Endothelial cell of umbilical vein (primary cell): ENCODE measurements around the gene ZNF362. TPM values are rescaled to one million over a fixed set of nuclear protein-coding genes. Genes with fewer than 3 reads are reported as not detected.

Source experiments
- BruUV-seq: library from RNA; stranded (reverse); fragments of 400-500 nt; replicated peaks from 2 replicates; lab custom pipeline; 2021; lab: Mats Ljungman, UMichigan
- CTCF ChIA-PET: fragments of 300-600, 350-600 bp; sonication (Branson Sonifier 250); formaldehyde crosslinking; loops from one replicate; lab custom pipeline; 2021; ENCODE audit warnings: antibody characterized with exemption, inconsistent platforms; lab: Charles Lee
- POLR2A ChIA-PET: fragments of 300-600, 350-600 bp; sonication (Branson Sonifier 250); formaldehyde crosslinking; loops from one replicate; lab custom pipeline; 2021; ENCODE audit warnings: antibody characterized with exemption, inconsistent platforms; lab: Charles Lee
- DNase-seq: peaks from one replicate; pipeline ENCODE4 v3.0.0-alpha.2; 2011; ENCODE audit warnings: low read depth, low spot score
- FAIRE-seq: peaks from 2 replicates; lab custom pipeline; 2011; peaks lifted over from hg19 to GRCh38; lab: Jason Lieb, UNC
- H2AFZ ChIP-seq: 2 replicates; pipeline ENCODE4 v1.6.0; 2012; ENCODE audit warnings: low read depth, low read length, control low read depth, inconsistent platforms
- H3K27ac ChIP-seq: 2 replicates; pipeline ENCODE4 v1.5.1; 2011; ENCODE audit warnings: low read depth, mild to moderate bottlenecking, control low read depth, low read length, moderate library complexity; ENCODE audit not compliant: insufficient read depth
- H3K27me3 ChIP-seq, 2 experiments: 2 replicates each; pipeline versions ENCODE4 v1.6.0 to v1.6.1; 2011; ENCODE audit warnings: low read length in 2 of 2, mixed read lengths in 1 of 2; ENCODE audit not compliant: control insufficient read depth in 2 of 2, insufficient read depth in 2 of 2
- H3K36me3 ChIP-seq, 2 experiments: 2 replicates in 1 of 2; 3 replicates in 1 of 2; pipeline ENCODE4 v1.5.1; 2011; ENCODE audit warnings: low read length in 2 of 2, mild to moderate bottlenecking in 1 of 2, moderate library complexity in 1 of 2; ENCODE audit not compliant: control insufficient read depth in 2 of 2, insufficient read depth in 2 of 2; ENCODE audit errors: extremely low read depth in 1 of 2
- H3K4me1 ChIP-seq: 3 replicates; pipeline ENCODE4 v1.5.1; 2011; ENCODE audit warnings: mild to moderate bottlenecking, low read length; ENCODE audit not compliant: control insufficient read depth, insufficient read depth; ENCODE audit errors: extremely low read depth
- H3K4me2 ChIP-seq: 2 replicates; pipeline ENCODE4 v1.6.1; 2011; ENCODE audit warnings: low read length, control low read depth, mixed read lengths; ENCODE audit not compliant: insufficient read depth
- H3K4me3 ChIP-seq, 3 experiments: fragments of 200-600 bp in 1 of 3; sonication (generic), shearing (Covaris generic) in 1 of 3; replicated peaks in 1 of 3; 2 replicates each; pipeline ENCODE4 v1.5.1; 2011 to 2016; ENCODE audit warnings: control low read depth in 3 of 3, low read length in 3 of 3, mild to moderate bottlenecking in 2 of 3, inconsistent platforms in 1 of 3, low read depth in 1 of 3, moderate library complexity in 1 of 3; ENCODE audit not compliant: insufficient read depth in 1 of 3
- H3K79me2 ChIP-seq: 2 replicates; pipeline ENCODE4 v1.6.0; 2012; ENCODE audit warnings: low read length, inconsistent platforms; ENCODE audit not compliant: control insufficient read depth, insufficient read depth
- H3K9ac ChIP-seq: replicated peaks from 2 replicates; pipeline ENCODE3; 2011; ENCODE audit warnings: low read length, control low read depth; ENCODE audit not compliant: insufficient read depth; ENCODE audit errors: extremely low read depth
- H3K9me1 ChIP-seq: replicated peaks from 3 replicates; pipeline ENCODE4 v1.6.0; 2011; ENCODE audit warnings: mild to moderate bottlenecking, low read length; ENCODE audit not compliant: control insufficient read depth, insufficient read depth; ENCODE audit errors: extremely low read depth
- H3K9me3 ChIP-seq: replicated peaks from 2 replicates; pipeline ENCODE4 v1.5.1; 2012; ENCODE audit warnings: low read length, inconsistent platforms; ENCODE audit not compliant: control insufficient read depth, insufficient read depth
- H4K20me1 ChIP-seq: replicated peaks from 2 replicates; pipeline ENCODE3; 2011; ENCODE audit warnings: mild to moderate bottlenecking, low read length; ENCODE audit not compliant: control insufficient read depth, insufficient read depth; ENCODE audit errors: extremely low read depth
- CTCF ChIP-seq, 2 donors: IDR thresholded peaks; 1 replicate in 1 of 2; 2 replicates in 1 of 2; pipeline ENCODE4 v1.5.1; 2011; ENCODE audit warnings: low read length in 2 of 2, mild to moderate bottlenecking in 2 of 2, moderate library complexity in 2 of 2, control low read depth in 1 of 2, inconsistent platforms in 1 of 2, low read depth in 1 of 2; ENCODE audit not compliant: insufficient read depth in 1 of 2; ENCODE audit errors: extremely low read depth in 1 of 2
- EZH2 ChIP-seq: IDR thresholded peaks from 2 replicates; pipeline ENCODE4 v1.6.1; 2012; ENCODE audit warnings: borderline replicate concordance, low read depth, mild to moderate bottlenecking, moderate library complexity, low read length, inconsistent platforms; ENCODE audit not compliant: severe bottlenecking
- FOS ChIP-seq: IDR thresholded peaks from 2 replicates; pipeline ENCODE4 v1.6.1; 2011; ENCODE audit warnings: mild to moderate bottlenecking, low read length, moderate library complexity, borderline replicate concordance; ENCODE audit not compliant: insufficient read depth
- GATA2 ChIP-seq: IDR thresholded peaks from 2 replicates; pipeline ENCODE4 v1.7.0; 2011; ENCODE audit warnings: low read depth, mild to moderate bottlenecking, moderate library complexity, mixed read lengths, low read length; ENCODE audit not compliant: insufficient read length, insufficient read depth
- JUN ChIP-seq: IDR thresholded peaks from 2 replicates; pipeline ENCODE4 v1.6.1; 2011; ENCODE audit warnings: borderline replicate concordance, low read depth; ENCODE audit not compliant: insufficient read length, insufficient read depth
- MAX ChIP-seq: IDR thresholded peaks from 2 replicates; pipeline ENCODE4 v1.6.1; 2011; ENCODE audit not compliant: insufficient read depth, insufficient read length
- MYC ChIP-seq: IDR thresholded peaks from one replicate; pipeline ENCODE4 v1.6.1; 2011; ENCODE audit warnings: mild to moderate bottlenecking, low read depth, low read length
- POLR2A ChIP-seq: IDR thresholded peaks from 2 replicates; pipeline ENCODE4 v1.6.1; 2012; ENCODE audit warnings: low read depth, mild to moderate bottlenecking, control low read depth, low read length
- POLR2AphosphoS5 ChIP-seq: IDR thresholded peaks from 2 replicates; pipeline ENCODE4 v1.6.1; 2012; ENCODE audit warnings: low read depth, mild to moderate bottlenecking, control low read depth, low read length, moderate library complexity; ENCODE audit not compliant: insufficient read depth
- dilution Hi-C: fragments of 300-500 bp; cut with MboI; formaldehyde crosslinking; loops from one replicate; pipeline ENCODE4 v1.15.0; 2019; ENCODE audit warnings: low sequenced_read_pairs; ENCODE audit not compliant: extremely low pct_ligation_motif_present
- intact Hi-C: fragments of 100-400 bp; cut with micrococcal nuclease; formaldehyde crosslinking; loops from one replicate; pipeline ENCODE4 v1.10.0; 2022
- polyA plus RNA-seq, 4 experiments: library from polyadenylated mRNA; depleted of rRNA in 3 of 4; stranded (reverse) in 3 of 4; unstranded in 1 of 4; fragments of >200 nt; gene quantifications; 2 replicates each; pipeline versions ENCODE4 v1.2.1 to v1.2.3, GENCODE V29; 2011 to 2012; ENCODE audit warnings: missing spikeins in 1 of 4
- total RNA-seq: library from RNA; stranded (reverse); gene quantifications from 2 replicates; pipeline ENCODE4 v1.2.3, GENCODE V29; 2021

Gene ZNF362
- total and polyA plus RNA-seq, 2 donors (not counting 3 experiments of a cell fraction or from before 2014, with no cell fraction given) = 28.4 to 35.3 TPM

GRCh38 chr1:33219886-33220661 lies 36.2 kb upstream of the ZNF362 start:
- Histone ChIP-seq H4K20me1 (no peaks in the 10 kb centered on the region), H3K4me3 (no peak overlapping the region), H3K27ac (no peak overlapping the region), H3K27me3 (peaks cover 3 to 12% of the 10 kb centered on the region in 2 experiments), H3K79me2 (no peaks in the 10 kb centered on the region), H3K4me1 (peaks cover 5% of the 10 kb centered on the region), H3K36me3 (no peaks in the 10 kb centered on the region), H3K9me3 (no peaks in the 10 kb centered on the region), H2AFZ (no peak overlapping the region), H3K9me1 (no peaks in the 10 kb centered on the region), H3K4me2 (no peak overlapping the region), H3K9ac (no peak overlapping the region)
- FAIRE-seq (no peak), DNase-seq (no peak)
- ChIA-PET POLR2A (no interaction called here), CTCF (interaction anchor here (1.1 to 1.5 kb wide), 5 partner anchors 38 to 251 kb away, joined by 4 to 8 read pairs (median 5); partner anchors contain the start of gene TRIM62)
- dilution Hi-C loops (no loop called here), intact Hi-C loops (loop anchor here (2.0 kb wide), 2 partner anchors 37 to 393 kb away; partner anchors contain the start of gene ZNF362)
- no peak for TF ChIP-seq FOS
- TF ChIP-seq MYC = no peak
- no peak for TF ChIP-seq CTCF (IDR thresholded peaks at IDR 0.05; ENCODE audit: extremely low read depth in 1 of 2, insufficient read depth in 1 of 2, low read depth in 1 of 2, low read length in 2 of 2)
- TF ChIP-seq GATA2 = no peak
- no peak for TF ChIP-seq POLR2AphosphoS5
- no peak for TF ChIP-seq MAX
- no peak for TF ChIP-seq POLR2A
- no peak for TF ChIP-seq JUN
- no peak for TF ChIP-seq EZH2
- BruUV-seq = no TSS peak
